ENCODE results near the gene DPYD. TPM values are rescaled to one million over a fixed set of nuclear protein-coding genes. Genes with fewer than 3 reads are reported as not detected.

Gene DPYD
- total and polyA plus RNA-seq, 11 donors: 2.6 to 38.4 (median 7.8) TPM

DNA sequence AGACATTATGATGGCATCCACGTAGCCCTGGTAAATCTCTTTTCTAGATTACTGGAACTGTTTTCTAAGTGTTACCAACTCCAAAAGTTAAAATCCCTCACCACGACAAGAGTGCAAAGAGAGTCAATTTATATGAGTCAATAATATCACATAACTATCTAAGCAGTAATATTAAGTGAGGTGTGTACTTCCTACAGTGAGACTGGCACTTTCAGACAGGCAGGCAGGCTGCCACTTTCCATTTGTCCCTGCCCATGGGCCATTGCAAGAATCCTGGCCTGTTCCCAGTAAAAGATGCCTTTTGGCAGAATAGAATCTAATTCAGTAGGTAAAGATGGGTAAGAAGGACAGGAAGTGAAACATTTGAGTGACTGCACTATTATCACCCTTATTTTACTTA lies 843.6 kb downstream of the DPYD start:
- Histone ChIP-seq H3K27ac (no peak overlapping the region), H3K36me3 (peaks cover 0 to 11% (median 0%) of the 10 kb centered on the region in 9 donors), H3K9me3 (no peaks in the 10 kb centered on the region), H3K4me1 (no peaks in the 10 kb centered on the region), H3K4me3 (no peak overlapping the region), H3K27me3 (no peaks in the 10 kb centered on the region)
- DNase-seq: no peak
- 46 to 66% (median 63%) methylated on average over 2 of the region's 2 CpGs for WGBS, 4 donors
- intact Hi-C loops (cut with DNase I): no loop called here
- TF ChIP-seq, protein P1, sequence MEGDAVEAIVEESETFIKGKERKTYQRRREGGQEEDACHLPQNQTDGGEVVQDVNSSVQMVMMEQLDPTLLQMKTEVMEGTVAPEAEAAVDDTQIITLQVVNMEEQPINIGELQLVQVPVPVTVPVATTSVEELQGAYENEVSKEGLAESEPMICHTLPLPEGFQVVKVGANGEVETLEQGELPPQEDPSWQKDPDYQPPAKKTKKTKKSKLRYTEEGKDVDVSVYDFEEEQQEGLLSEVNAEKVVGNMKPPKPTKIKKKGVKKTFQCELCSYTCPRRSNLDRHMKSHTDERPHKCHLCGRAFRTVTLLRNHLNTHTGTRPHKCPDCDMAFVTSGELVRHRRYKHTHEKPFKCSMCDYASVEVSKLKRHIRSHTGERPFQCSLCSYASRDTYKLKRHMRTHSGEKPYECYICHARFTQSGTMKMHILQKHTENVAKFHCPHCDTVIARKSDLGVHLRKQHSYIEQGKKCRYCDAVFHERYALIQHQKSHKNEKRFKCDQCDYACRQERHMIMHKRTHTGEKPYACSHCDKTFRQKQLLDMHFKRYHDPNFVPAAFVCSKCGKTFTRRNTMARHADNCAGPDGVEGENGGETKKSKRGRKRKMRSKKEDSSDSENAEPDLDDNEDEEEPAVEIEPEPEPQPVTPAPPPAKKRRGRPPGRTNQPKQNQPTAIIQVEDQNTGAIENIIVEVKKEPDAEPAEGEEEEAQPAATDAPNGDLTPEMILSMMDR (IDR thresholded peaks at IDR 0.05): no peak
- no peak for TF ChIP-seq POLR2A (IDR thresholded peaks at IDR 0.05)
- no peak for ATAC-seq

DNA sequence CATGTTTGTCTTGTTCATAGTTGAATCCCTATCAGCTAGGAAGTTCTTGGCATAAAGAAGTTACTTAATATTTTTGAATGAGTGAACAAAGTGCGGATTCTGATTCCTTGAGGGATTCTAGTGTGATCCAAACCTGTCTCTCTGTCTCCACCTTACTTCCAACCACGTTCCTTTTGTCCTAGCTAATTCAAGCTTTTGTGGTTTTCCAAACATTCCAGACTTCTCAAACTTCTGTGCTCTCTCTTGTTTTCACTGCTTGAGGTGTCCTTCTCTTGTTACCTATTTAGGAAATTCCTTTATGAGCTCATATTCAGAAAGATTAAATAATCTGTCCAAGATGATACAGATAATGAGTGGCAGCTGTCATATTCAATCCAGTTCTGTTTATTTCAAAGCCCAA lies 846.1 kb downstream of the DPYD start:
- Histone ChIP-seq H3K27ac (no peak overlapping the region), H3K4me3 (no peak overlapping the region), H3K27me3 (no peaks in the 10 kb centered on the region), H3K9me3 (no peaks in the 10 kb centered on the region), H3K4me1 (no peaks in the 10 kb centered on the region), H3K36me3 (peaks cover 0 to 11% (median 0%) of the 10 kb centered on the region in 9 donors)
- TF ChIP-seq, protein P1 (IDR thresholded peaks at IDR 0.05): no peak
- no peak for TF ChIP-seq POLR2A (IDR thresholded peaks at IDR 0.05)
- intact Hi-C loops (cut with DNase I): no loop called here
- no peak for ATAC-seq
- WGBS, 4 donors: 78 to 81% (median 81%) methylated on average over 2 of the region's 2 CpGs
- no peak for DNase-seq

DNA sequence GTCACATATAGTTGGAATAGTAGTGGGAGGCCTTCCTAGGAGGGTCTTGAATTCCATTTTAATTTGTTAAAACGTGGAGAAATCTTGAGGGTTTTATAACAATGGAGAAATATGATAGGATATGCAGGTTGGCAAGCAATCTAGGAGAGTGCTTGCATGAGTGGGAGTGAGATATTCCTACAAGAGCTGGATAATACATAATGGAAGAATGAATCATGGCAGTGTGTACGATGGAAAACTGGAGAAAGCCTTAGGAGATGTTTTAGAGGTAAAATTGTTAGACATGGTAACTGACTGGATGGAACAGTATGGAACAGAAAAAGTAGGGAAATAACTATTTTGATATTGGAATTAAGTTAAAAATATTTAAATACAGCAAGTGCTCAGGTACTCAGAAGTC lies 846.9 kb downstream of the DPYD start:
- Histone ChIP-seq H3K4me1 (no peaks in the 10 kb centered on the region), H3K36me3 (peaks cover 0 to 8% (median 0%) of the 10 kb centered on the region in 9 donors), H3K27me3 (no peaks in the 10 kb centered on the region), H3K27ac (no peak overlapping the region), H3K9me3 (no peaks in the 10 kb centered on the region), H3K4me3 (no peak overlapping the region)
- intact Hi-C loops (cut with DNase I): no loop called here
- TF ChIP-seq, protein P1 (IDR thresholded peaks at IDR 0.05): no peak
- no peak for TF ChIP-seq POLR2A (IDR thresholded peaks at IDR 0.05)
- no peak for DNase-seq
- no peak for ATAC-seq
- WGBS, 4 donors: 64 to 73% (median 65%) methylated on average over 2 of the region's 2 CpGs

DNA sequence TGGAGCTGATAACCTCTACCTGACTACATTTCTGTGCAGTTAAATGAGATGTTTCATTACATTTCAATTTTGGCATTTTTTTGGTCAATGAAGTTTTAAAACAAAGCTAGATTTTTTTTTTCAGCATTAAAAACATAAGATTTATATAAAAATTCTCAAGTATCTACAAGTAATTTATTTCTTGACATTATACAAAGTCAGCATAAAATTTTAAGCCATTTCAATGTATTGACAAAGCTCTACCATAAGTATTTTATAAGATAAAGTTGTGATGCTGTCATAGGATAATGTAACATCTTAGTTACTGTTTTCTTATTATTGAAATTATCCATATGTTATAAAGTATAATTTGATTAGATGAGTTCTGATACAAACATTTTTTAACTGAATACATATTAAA lies 847.7 kb downstream of the DPYD start:
- H3K9me3 ChIP-seq: no peaks in the 10 kb centered on the region
- TF ChIP-seq POLR2A (IDR thresholded peaks at IDR 0.05): no peak
- TF ChIP-seq, protein P1 (IDR thresholded peaks at IDR 0.05): no peak
- intact Hi-C loops (cut with DNase I): no loop called here
- H3K27me3 ChIP-seq: no peaks in the 10 kb centered on the region
- no peak overlapping the region for H3K4me3 ChIP-seq
- no peaks in the 10 kb centered on the region for H3K4me1 ChIP-seq
- ATAC-seq (no peak), DNase-seq (no peak)
- H3K36me3 ChIP-seq: peaks cover 0 to 4% (median 0%) of the 10 kb centered on the region in 9 donors
- no peak overlapping the region for H3K27ac ChIP-seq
